CD4-positive, alpha-beta T cell treated with Interleukin-1 beta for 1 hour (primary cell): ENCODE measurements around the gene ZDHHC4.

Experiments
- DNase-seq, 2 donors: peaks; one replicate each; pipeline ENCODE4 v3.0.0-alpha.2; 2020 to 2022

ZDHHC4 gene

DNA sequence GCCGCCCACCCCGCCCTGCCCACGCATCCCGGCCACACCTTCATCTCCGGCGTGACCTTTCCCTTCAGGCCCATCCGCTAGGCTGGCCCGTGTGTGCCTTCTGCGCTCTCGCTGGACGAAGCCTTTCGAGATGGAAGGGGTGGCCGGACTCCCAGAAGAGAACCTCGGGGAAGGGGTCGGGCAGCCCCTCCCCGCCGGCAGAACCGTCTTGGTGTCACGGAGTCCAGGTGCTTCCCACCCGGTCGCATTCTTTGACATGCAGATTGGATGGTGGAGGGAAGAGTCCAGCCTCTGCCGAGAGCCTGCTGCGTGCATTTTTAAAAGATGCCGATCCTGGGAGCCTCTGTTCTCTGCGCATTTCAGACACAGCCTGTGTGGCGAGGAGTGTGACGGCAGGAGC is 30.8 kb downstream of the ZDHHC4 start:
- DNase-seq, result no peak

DNA sequence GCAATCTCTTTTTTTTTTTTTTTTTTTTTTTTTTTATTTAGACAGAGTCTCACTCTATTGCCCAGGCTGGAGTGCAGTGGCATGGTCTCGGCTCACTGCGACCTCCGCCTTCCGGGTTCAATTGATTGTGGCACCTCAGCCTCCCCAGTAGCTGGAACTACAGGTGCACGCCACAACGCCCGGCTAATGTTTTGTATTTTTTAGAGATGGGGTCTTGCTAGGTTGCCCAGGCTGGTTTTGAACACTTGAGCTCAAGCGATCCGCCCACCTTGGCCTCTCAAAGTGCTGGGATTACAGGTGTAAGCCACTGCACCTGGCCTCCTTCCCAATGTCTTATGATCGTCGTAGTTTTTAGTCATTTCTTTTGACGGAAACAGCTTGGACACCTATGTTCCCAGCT is 31.5 kb downstream of the ZDHHC4 start:
- no peak for DNase-seq

DNA sequence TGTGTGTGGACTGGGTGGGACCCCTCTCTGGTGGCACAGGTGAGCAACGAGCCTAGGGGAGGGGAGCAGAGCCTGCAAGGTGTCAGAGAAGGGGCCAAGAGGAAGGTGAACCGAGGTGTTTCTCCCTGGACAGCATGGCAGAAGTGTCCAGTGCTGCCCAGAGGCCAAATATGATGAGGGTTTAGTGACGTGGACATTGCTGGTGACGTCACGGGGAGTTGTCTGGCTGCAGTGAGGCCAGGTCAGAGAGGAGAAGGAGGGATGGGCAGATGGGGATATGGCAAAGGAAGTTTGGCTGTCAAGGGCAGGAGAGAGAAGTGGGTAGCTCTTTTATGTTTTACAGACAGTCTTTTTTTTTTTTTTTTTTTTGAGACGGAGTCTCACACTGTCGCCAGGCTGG is 35.6 kb downstream of the ZDHHC4 start:
- no peak for DNase-seq

DNA sequence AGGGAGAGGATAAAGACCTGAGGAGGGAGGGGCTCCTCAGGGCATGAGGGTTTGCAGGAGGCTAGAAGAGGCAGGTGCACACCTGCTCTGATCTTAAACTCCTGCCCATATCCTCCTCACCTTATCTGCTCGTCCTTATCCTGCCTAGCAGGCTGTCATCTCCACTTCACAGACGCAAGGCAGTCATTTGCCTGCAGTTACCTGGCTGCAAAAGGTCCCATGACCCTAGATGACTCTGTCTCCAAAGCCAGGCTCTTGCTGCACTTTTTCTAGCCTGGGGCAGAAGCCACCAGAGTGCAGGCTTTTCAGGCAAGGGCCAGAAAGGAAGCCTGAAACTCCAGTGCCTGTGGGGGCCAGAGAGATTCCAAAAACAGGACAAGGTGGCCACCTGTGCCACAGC is 36.5 kb downstream of the ZDHHC4 start:
- DNase-seq, result no peak

DNA sequence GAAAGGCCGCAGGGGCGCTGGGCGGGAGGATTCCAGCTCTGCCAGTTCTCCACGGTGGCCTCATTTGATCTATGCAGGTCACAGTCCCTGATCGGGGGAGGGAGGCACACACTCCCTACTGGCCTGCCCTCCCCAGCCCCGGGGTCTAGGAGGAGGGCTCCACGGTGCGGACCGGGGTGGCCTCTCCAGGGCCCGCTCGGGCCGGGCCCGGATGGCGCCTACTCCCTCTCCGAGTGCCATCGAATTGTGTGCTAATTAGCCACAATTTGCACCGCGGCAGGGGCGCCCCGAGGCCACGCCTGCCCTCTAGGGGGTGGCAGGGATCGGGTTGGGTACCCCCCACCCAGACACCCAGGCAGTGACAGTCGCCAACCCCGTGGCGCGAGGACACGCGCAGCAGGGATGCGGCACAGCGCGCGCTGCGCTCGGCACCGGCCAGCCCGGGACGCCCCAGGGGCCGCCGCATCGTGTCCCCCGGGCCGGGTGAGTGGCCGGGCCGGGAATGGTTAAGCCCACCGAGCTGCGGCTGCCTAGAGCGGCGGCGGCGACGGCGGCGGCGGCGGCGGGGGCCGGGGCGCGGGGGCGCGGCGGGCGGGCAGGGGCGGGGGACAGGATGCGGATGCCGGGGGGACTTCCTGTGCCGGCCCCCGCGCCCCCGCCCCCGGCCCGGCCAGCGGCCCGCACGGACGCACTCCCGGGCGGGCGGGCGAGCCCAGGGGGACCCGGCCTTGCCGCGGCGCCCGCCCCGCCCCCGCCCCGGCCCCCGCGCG is 37.9 kb downstream of the ZDHHC4 start, which contains the start of gene ZNF853:
Gene ZNF853 (plus strand): TSS at position 658 of the 770 bp plus-strand sequence. CDS start 565 bp downstream, outside the sequence.
- DNase-seq, result peak in 1 of 2 donors; percentile 29

DNA sequence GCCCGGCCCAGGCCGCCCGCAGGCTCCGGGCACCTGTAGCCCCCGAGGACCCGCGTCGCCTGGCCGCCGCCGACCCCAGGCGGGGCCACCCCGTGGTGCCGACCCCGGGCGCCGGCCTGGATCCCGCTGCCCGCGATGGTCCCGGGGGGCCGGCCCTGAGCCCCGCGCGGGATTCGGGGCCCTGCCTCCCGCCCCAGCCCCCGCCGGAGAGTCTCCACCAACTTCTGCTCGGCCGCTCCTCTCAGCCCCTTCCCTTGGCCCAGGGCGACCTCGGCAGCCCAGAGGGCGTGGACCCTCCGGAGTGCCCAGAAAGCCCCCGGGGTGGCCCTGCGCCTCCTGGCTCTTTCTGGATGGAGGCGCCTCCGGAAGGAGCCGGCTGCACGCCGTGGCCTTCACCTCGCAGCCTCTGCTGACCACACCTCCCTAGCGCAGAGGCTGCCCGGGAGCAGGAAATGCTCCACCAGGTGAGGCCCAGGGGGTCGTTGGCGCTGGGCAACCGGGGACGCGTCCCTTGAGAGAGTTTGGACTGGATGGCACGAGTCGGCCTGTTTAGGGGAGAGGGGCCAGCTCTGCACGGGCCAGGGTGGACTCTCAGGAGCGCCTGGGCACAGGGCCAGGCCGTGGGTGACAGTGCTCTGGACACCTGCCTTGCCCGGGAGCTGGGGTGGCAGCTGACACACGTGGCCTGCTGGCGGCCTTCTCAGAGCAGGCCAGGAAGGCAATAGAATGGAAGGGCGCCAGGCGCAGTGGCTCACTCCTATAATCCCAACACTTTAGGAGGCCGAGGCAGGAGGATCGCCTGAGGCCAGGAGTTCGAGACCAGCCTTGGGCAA is 38.7 kb downstream of the ZDHHC4 start:
- no peak for DNase-seq

DNA sequence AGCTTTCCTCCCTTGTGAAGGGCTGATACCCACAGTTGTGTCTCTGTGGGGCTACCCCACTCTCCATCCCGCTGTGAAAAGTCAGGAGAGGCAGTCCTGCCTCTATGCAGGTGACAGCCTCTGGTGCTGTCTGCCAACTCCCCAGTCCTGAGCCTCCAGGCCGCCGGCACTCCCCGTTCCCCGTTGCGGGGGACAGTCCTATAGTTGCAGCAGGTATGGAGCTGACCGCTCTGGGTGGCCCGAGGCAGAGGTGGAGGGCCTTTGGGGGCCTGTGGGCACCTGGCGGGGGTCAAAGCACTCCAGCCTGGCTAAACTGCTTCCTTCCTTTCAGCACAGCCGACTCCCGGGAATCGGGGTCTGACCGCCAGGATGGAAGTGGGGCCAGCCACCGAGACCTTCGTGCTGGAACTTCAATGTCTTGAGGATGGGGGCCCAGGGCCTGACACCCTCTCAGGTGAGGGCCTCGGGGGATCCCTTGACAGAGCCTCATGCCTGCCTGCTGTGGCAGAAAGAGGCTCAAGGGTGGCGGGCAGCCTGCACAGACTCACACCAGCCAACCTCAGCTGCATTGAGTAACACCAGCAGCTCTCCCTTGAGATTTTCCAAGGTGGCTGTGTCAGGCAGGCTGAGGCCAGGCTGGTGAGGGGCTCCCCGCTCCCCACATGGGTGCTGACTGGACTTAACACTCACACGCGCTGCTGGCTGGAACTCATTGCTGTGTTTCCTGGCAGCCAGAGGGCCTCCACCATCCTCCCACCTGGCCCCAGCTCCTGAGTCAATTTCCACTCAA is 39.8 kb downstream of the ZDHHC4 start:
- no peak for DNase-seq

DNA sequence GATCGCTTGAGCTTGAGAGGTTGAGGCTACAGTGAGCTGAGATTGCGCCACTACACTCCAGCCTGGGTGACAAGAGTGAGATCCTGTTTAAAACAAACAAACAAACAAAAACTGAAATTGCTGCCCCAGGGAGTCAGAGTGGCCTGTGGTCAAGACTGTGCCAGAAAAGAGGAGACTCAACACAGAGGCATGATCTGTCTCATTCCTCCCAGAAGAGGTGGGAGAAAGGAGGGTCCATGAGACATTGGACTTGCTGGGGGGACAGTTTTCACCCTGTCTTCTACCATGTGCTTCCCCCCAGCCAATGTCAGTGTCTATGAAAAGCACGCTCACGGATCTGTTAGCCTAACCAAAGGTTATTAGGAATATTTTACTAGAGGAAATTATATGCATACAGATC is 41.4 kb downstream of the ZDHHC4 start:
- DNase-seq, result no peak

DNA sequence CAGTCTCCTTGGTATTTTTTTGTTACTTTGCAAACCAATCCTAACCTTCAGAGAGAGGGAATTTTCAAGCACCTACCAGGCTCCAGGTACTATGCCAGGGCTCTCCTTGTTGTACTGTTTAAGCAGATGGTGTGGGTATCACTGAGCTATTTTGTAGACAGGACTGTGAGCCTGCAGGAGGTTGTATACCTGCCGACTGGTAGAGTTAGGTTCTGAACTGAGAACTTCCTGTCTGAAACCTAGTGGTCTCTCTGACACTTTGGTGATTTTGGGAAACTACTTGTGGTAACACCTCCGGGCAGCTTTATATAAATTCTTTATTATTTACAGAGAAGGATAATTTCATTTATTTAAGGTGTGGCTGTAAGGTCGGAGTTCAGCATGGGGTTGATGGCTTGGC is 42.7 kb downstream of the ZDHHC4 start:
- DNase-seq, result no peak

DNA sequence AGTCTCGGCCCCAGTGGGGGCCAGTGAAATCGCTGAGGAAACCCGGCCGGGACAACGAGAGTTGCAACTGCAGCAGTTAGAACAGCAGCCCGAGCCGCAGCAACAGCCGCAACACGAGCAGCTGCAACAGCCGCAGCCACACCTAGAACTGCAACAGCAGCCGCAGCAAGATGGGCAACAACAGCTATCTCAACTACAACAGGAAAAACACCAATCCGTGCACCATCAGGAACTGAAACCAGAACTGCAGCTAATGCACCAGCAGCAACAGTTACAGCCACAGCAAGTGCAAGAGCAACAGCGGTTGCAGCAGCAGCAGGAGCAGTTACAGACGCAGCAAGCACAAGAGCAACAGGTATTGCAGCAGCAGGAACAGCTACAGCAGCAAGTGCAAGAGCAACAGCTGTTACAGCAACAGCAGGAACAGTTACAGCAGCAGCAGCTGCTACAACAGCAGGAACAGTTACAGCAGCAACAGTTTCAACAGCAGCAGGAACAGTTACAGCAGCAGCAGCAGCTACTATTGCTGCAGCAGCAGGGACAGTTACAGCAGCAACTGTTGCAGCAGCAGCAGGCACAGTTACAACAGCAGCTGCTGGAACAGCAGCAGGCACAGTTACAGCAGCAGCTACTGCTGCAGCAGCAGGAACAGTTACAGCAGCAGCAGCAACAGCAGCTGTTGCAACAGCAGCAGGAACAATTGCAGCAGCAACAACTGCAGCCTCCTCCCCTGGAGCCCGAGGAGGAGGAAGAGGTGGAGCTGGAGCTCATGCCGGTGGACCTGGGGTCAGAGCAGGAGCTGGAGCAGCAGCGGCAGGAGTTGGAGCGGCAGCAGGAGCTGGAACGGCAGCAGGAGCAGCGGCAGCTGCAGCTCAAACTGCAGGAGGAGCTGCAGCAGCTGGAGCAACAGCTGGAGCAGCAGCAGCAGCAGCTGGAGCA is 44.2 kb downstream of the ZDHHC4 start:
- no peak for DNase-seq

DNA sequence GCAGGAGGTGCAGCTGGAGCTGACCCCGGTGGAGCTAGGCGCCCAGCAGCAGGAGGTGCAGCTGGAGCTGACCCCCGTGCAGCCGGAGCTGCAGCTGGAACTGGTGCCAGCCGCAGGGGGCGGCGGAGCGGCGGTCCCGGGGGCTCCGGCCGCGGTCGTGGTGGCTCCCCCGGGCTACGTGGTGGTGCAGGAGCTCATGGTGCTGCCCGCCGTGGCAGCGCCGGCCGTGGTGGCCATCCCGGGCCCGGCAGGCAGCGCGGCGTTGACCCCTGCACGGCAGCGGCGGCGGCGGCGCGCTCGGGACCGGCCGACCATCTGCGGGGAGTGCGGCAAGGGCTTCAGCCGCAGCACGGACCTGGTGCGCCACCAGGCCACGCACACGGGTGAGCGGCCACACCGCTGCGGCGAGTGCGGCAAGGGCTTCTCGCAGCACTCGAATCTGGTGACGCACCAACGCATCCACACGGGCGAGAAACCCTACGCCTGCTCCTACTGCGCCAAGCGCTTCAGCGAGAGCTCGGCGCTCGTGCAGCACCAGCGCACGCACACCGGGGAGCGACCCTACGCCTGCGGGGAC is 45.0 kb downstream of the ZDHHC4 start:
- no peak for DNase-seq

DNA sequence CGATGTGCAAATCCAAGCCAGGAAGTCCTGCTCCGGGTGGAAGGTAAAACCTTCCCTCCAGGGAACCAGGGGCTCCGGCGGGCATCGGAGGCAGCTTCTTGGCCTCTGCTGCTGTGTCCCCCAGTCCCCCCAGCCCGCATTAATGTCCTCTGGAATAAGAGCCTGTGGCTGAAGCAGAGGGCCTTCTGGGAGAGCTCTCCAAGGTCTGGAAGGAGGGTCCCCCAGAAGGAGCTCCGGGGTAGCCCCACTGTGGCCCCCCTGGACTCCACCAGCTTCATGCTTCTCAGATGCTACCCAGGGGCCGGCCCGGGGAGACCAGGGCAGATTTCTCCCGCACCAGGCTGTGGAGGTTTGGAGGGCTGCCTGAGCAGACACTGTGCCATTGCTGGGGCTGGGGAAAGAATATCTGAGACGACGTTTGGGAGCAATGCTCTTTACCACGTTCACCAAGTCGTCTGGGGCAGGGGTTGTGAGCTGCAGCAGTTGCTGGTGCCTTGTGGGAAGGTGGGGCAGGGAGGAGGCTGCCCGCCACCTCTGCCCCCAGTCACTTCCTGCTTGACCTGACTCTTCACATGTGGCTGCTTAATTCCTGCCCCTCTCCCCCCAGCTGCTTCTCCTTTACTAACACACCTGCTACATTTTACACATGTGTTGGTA is 46.5 kb downstream of the ZDHHC4 start:
- peak; percentile 28 to 30 for DNase-seq

DNA sequence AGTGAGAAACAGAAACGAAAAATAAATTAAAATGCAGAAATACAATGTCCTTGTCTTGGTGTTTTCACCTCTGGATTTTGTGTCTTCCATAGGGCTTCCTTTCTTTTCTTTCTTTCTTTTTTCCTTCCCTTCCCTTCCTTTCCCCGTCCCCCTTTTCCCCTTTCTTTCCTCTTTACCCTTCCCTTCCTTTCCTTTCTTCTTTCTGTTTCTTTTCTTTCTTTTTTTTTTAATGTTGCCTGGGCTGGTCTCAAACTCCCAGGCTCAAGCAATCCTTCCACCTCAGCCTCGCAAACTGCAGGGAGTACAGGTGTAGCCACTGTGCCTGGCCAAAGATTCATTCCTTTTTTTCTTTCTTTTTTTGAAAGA is 47.0 kb downstream of the ZDHHC4 start:
- DNase-seq, result no peak

DNA sequence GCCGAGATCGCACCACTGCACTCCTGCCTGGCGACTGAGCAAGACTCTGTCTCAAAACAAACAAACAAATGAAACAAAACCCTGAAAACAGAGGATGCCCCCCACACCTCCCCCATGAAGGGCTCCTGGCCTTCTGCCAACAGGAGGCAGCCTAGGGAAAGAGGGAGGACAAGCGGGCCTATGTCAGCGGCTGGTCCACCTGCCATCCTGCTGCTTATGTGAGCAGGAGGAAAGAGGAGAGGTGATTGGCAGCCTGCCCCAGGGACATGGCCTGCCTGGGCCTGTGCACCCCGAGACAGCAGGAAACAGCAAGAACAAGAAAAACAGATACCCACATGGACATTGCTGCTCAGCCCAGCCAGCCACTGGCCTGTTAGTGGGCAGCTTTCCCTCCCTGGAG is 50.8 kb downstream of the ZDHHC4 start:
- DNase-seq, result no peak

DNA sequence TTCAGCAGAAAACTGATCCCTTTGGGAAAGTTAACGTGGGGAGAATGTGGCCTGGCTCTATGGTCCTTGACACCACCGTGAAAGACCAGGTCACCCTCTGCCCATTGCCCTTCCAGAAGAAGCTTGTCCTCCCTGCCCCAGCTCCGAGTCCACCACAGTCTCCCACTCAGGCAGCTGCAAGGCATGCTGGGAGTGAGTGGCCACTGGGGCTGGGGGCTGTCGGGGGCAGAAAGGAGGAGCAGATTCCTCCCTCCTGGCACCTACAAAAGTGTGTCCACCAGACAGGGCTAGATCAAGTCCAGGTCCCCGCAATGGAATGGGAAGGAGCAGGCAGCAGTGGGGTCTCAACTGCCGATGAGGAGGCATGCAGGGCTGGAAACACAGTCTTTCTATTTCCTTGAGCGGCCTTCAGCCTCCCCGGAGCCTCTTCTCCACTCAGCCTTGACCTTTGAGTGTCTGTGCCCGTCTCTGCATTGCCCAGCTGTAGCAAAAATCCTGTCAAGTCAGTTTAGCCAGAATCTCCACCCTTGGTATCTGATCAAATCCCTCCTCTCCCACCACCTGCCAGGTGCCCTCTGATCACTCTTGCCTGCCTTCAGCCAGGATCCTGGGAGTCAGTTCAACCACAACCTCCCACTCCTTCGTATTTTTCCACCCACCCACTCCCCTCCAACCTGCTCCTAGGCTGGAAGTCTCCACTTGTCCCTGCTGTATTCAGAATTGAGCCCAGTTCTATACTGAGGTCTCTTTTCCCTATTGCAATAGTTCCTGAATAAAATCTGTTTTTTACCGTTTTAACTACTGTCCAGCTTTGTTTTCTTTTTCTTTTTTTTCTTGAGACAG is 53.0 kb downstream of the ZDHHC4 start:
- DNase-seq, result no peak

DNA sequence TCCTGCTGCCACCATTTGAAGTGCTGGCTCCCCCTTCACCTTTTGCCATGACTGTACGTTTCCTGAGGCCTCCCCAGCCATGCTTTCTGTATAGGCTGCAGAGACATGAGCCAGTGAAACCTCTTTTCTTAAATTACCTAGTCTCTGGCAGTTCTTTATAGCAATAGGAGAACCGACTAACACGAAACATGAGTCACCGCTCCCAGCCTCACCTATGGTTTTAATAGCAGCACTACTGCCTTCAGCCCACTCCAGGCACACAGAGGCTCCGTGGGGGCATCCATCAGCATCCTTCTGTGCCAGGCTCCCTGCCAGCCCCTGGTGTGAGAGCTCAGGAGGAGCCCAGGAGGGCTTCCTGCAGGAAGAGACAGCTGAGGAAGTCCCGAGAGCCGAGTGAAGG is 54.4 kb downstream of the ZDHHC4 start:
- DNase-seq, result no peak

DNA sequence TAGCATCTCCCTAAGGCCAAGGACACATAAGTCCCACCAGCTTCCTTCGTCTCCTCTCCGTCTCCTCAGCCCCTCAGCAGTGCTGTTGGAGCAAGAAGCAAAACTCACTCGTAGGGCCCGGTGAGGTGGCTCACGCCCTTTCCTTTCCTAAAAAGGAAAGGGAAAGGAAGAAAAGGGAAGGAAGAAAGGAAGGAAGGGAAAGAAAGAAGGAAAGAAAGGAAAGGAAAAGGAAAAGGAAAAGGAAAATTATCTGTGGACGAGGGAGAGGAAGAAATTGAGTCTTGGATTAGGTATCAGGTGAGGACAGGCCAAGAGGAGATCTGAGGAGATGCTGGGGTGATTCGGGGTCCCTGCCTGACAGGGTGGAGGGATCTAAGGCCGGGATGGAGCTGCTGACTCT is 56.8 kb downstream of the ZDHHC4 start:
- DNase-seq, result no peak

DNA sequence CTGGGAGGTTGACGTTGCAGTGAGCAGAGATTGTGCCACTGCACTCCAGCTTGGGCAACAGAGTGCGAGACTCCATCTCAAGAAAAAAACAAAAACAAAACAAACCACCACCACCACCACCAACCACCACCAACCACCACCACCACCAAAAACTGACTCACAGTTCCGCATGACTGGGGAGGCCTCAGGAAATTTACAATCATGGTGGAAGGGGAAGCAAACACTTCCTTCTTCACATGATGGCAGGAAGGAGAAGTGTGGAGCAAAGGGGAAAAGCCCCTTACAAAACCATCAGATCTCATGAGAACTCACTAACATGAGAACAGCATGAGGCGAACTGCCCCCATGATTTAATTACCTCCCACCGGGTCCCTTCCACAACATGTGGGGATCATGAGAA is 57.7 kb downstream of the ZDHHC4 start:
- peak in 1 of 2 donors; percentile 63 for DNase-seq

DNA sequence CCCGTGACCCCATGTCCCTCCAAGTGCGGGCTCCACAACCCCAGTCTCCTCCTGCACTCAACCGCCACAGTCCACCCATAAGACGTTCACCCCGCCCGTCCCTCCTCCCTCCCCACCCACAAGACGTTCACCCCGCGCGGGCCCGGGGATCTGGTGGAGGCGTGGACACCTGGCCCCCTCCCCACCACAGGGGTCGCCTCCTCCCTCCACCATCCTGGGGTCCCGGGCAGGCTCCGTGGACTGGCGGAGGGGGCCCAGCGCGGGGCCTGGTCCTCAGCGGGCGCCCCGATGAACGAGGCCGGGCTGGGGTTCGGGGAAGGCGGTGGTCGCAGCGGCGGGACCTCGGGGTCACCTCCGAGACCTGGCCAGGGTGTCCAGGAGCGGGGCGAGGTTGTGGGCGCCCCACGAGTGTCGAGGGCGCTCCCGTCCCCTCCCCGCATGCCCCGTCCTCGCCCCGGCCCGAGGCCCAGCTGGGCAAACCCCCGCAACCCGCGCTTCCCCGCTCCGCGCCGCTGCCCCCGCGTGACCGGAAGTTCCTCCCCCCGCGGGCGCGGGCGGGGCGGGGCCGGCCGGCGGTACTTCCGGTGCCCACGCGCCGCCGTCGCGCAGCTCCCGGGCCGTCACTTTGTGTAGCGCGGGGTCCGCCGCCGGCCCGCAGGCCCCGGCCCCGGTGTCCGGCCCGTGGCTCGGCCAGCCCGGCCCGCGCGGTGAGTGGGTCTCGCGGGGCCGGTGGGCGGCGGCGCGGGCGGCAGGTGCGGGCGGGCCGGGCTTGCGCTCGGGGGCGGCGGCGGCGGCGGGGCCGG is 59.7 kb downstream of the ZDHHC4 start, which contains the start of gene ZNF316:
Gene ZNF316 (plus strand): TSS at position 578 of the 803 bp plus-strand sequence. CDS start 5,092 bp downstream, outside the sequence.
- peak; percentile 66 for DNase-seq
